ENCODE results near the gene PRSS38. TPM values are rescaled to one million over a fixed set of nuclear protein-coding genes. Genes with fewer than 3 reads are reported as not detected.
"Not testable (repeated sequence)": the region's sequence is repeated elsewhere in the genome, so short reads cannot be mapped to it uniquely, and the experiment has no call there.

PRSS38 gene
- total RNA-seq, 1 donor from 2014 or later, result not detected

DNA sequence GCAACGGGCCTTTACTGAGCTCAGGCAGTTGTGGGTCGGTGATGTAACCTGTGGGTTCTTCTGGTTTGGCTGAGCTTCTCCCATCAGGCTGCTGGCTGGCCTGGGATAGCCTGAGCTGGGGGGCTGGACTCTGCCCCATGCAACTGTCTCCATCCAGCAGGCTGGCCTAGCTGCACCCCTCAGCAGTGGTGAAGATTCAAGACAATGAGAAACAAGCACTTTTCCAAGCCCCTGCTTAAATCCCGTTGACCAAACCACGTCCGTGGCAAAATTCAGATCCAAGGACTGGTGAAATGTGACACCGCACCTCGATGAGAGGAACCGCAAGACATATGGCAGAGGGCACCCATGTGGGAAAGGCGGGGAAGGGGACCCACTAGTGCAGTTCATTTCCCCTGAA is 25.6 kb downstream of the PRSS38 start:
- no peak overlapping the region for H3K4me3 ChIP-seq
- no peaks in the 10 kb centered on the region for H3K4me1 ChIP-seq
- H3K9me3 ChIP-seq, result no peaks in the 10 kb centered on the region
- TF ChIP-seq CTCF (IDR thresholded peaks at IDR 0.05), result no peak
- intact Hi-C loops (cut with DNase I), result no loop called here
- no peak overlapping the region for H3K27ac ChIP-seq
- no peaks in the 10 kb centered on the region for H3K36me3 ChIP-seq
- no peaks in the 10 kb centered on the region for H3K27me3 ChIP-seq
- no peak for DNase-seq (ENCODE audit: low spot score in 2 of 2)

GRCh38 chr1:227844320-227845146 is 29.1 kb downstream of the PRSS38 start:
- Histone ChIP-seq H3K36me3 (no peaks in the 10 kb centered on the region), H3K27me3 (no peaks in the 10 kb centered on the region), H3K4me1 (no peaks in the 10 kb centered on the region), H3K4me3 (no peak overlapping the region), H3K27ac (no peak overlapping the region), H3K9me3 (no peaks in the 10 kb centered on the region)
- no peak for DNase-seq (ENCODE audit: low spot score in 2 of 2)
- intact Hi-C loops (cut with DNase I), result no loop called here
- no peak for TF ChIP-seq CTCF (IDR thresholded peaks at IDR 0.05)

- Histone ChIP-seq H3K4me1 (no peaks in the 10 kb centered on the region), H3K27me3 (no peaks in the 10 kb centered on the region), H3K4me3 (no peak overlapping the region), H3K27ac (no peak overlapping the region), H3K36me3 (no peaks in the 10 kb centered on the region), H3K9me3 (no peaks in the 10 kb centered on the region)
- no peak for TF ChIP-seq CTCF (IDR thresholded peaks at IDR 0.05)
- no peak for DNase-seq (ENCODE audit: low spot score in 2 of 2)
- intact Hi-C loops (cut with DNase I), result no loop called here
Observed at GRCh38 chr1:227845147-227845458, 29.6 kb downstream of the PRSS38 start.

GRCh38 chr1:227845519-227845918 is 30.0 kb downstream of the PRSS38 start:
- Histone ChIP-seq H3K9me3 (no peaks in the 10 kb centered on the region), H3K27me3 (no peaks in the 10 kb centered on the region), H3K27ac (no peak overlapping the region), H3K4me1 (no peaks in the 10 kb centered on the region), H3K4me3 (no peak overlapping the region), H3K36me3 (no peaks in the 10 kb centered on the region)
- TF ChIP-seq CTCF (IDR thresholded peaks at IDR 0.05), result no peak
- intact Hi-C loops (cut with DNase I), result no loop called here
- DNase-seq (ENCODE audit: low spot score in 2 of 2), result no peak

GRCh38 chr1:227846265-227846858 is 30.9 kb downstream of the PRSS38 start:
- H3K36me3 ChIP-seq, result no peaks in the 10 kb centered on the region
- no peaks in the 10 kb centered on the region for H3K9me3 ChIP-seq
- no peaks in the 10 kb centered on the region for H3K27me3 ChIP-seq
- DNase-seq (ENCODE audit: low spot score in 2 of 2), result no peak
- no peak overlapping the region for H3K4me3 ChIP-seq
- H3K4me1 ChIP-seq, result no peaks in the 10 kb centered on the region
- no peak for TF ChIP-seq CTCF (IDR thresholded peaks at IDR 0.05)
- intact Hi-C loops (cut with DNase I), result no loop called here
- H3K27ac ChIP-seq, result no peak overlapping the region

- intact Hi-C loops (cut with DNase I); H3K27ac ChIP-seq; H3K27me3 ChIP-seq; H3K4me1 ChIP-seq; H3K36me3 ChIP-seq; H3K9me3 ChIP-seq; DNase-seq (ENCODE audit: low spot score in 2 of 2); H3K4me3 ChIP-seq: not testable (repeated sequence)
Observed at GRCh38 chr1:227847046-227847445, 31.6 kb downstream of the PRSS38 start.
